ENCODE measurements around the gene APAF1.
"Not testable (repeated sequence)": the region's sequence is repeated elsewhere in the genome, so short reads cannot be mapped to it uniquely, and the experiment has no call there.

APAF1 gene

DNA sequence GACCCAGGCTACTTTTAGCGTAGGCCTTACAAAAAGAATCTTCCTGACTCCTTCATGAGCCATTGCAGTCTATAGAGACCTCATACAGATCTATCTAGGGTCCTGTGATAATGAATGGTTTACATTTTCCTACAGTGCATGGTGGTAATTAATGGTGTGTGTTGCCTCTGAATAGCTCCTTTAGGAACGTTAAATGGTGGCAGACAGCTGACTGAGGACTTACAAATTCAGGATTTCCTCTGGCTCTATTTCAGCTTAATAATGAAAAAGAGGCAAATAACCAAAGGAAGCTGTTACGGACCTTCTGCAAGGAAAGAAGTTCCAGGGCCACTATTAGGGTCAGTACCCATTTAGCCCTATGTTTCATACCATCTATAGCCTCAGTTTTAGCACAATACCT lies 5.6 kb upstream of the APAF1 start:
- Histone ChIP-seq H3K27me3 (ENCODE audit: control insufficient read depth in 1 of 2, insufficient read depth in 2 of 2, low read length in 2 of 2) (no peaks in the 10 kb centered on the region), H3K36me3 (ENCODE audit: control insufficient read depth in 2 of 2, insufficient read depth in 2 of 2, low read length in 2 of 2) (no peaks in the 10 kb centered on the region), H3K4me1 (ENCODE audit: control insufficient read depth, insufficient read depth, low read length) (peaks cover 4% of the 10 kb centered on the region), H3K9me3 (ENCODE audit: control insufficient read depth in 2 of 2, low read length in 2 of 2) (no peaks in the 10 kb centered on the region), H3K9ac (ENCODE audit: low read length in 2 of 2) (no peak overlapping the region), H3K27ac (ENCODE audit: low read length) (no peak overlapping the region), H3K4me3 (ENCODE audit: low read length in 2 of 2) (no peak overlapping the region)

DNA sequence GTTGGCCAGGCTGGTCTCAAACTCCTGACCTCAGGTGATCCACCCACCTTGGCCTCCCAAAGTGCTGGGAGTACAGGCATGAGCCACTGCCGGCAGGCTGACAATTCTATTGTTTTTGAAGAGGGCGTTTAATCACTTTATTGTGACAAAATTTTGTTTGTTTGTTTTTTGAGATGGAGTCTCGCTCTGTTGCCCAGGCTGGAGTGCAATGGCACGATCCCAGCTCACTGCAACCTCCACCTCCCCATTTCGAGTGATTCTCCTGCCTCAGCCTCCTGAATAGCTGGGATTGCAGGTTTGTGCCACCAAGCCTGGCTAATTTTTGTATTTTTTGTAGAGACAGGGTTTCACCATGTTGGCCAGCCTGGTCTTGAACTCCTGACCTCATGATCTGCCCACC lies 2.3 kb upstream of the APAF1 start:
- not testable (repeated sequence) for H3K4me3 ChIP-seq (ENCODE audit: low read length in 2 of 2); H3K9me3 ChIP-seq (ENCODE audit: control insufficient read depth in 2 of 2, low read length in 2 of 2); H3K27me3 ChIP-seq (ENCODE audit: control insufficient read depth in 1 of 2, insufficient read depth in 2 of 2, low read length in 2 of 2); H3K27ac ChIP-seq (ENCODE audit: low read length); H3K9ac ChIP-seq (ENCODE audit: low read length in 2 of 2); H3K36me3 ChIP-seq (ENCODE audit: control insufficient read depth in 2 of 2, insufficient read depth in 2 of 2, low read length in 2 of 2); H3K4me1 ChIP-seq (ENCODE audit: control insufficient read depth, insufficient read depth, low read length)

GRCh38 chr12:98644433-98644711 lies 718 bp upstream of the APAF1 start:
- peak overlapping the region; percentile 49 for H3K27ac ChIP-seq (ENCODE audit: low read length)
- no peaks in the 10 kb centered on the region for H3K9me3 ChIP-seq (ENCODE audit: control insufficient read depth in 2 of 2, low read length in 2 of 2)
- peak overlapping the region; percentile 85 to 96 for H3K4me3 ChIP-seq (ENCODE audit: low read length in 2 of 2)
- H3K36me3 ChIP-seq (ENCODE audit: control insufficient read depth in 2 of 2, insufficient read depth in 2 of 2, low read length in 2 of 2): peaks cover 2 to 4% of the 10 kb centered on the region in 2 donors
- peaks cover 9% of the 10 kb centered on the region for H3K4me1 ChIP-seq (ENCODE audit: control insufficient read depth, insufficient read depth, low read length)
- H3K27me3 ChIP-seq (ENCODE audit: control insufficient read depth in 1 of 2, insufficient read depth in 2 of 2, low read length in 2 of 2): no peaks in the 10 kb centered on the region
- peak overlapping the region; percentile 66 to 78 for H3K9ac ChIP-seq (ENCODE audit: low read length in 2 of 2)

DNA sequence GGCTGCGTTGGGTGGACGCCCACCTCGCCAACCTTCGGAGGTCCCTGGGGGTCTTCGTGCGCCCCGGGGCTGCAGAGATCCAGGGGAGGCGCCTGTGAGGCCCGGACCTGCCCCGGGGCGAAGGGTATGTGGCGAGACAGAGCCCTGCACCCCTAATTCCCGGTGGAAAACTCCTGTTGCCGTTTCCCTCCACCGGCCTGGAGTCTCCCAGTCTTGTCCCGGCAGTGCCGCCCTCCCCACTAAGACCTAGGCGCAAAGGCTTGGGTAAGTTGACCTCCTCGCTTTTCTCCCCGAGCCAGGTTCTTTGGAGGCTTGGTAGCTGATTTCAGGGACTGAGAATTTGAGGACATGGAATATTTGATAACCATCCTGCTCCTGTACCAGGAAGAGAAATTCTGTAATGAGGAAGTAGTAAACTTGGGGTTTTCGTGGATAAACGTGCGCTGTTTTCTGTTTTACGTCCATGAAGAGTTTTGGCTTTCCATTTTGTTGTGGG lies 530 bp downstream of the APAF1 start:
- Histone ChIP-seq H3K4me1 (ENCODE audit: control insufficient read depth, insufficient read depth, low read length) (peaks cover 9% of the 10 kb centered on the region), H3K9me3 (ENCODE audit: control insufficient read depth in 2 of 2, low read length in 2 of 2) (no peaks in the 10 kb centered on the region), H3K27me3 (ENCODE audit: control insufficient read depth in 1 of 2, insufficient read depth in 2 of 2, low read length in 2 of 2) (no peaks in the 10 kb centered on the region), H3K9ac (ENCODE audit: low read length in 2 of 2) (peak overlapping the region; percentile 78 to 82), H3K4me3 (ENCODE audit: low read length in 2 of 2) (peak overlapping the region; percentile 85 to 96), H3K27ac (ENCODE audit: low read length) (peak overlapping the region; percentile 49), H3K36me3 (ENCODE audit: control insufficient read depth in 2 of 2, insufficient read depth in 2 of 2, low read length in 2 of 2) (peaks cover 7 to 11% of the 10 kb centered on the region in 2 donors)

GRCh38 chr12:98646294-98647090 lies 1.4 kb downstream of the APAF1 start:
- Histone ChIP-seq H3K9ac (ENCODE audit: low read length in 2 of 2) (peak overlapping the region; percentile 78 to 82), H3K4me1 (ENCODE audit: control insufficient read depth, insufficient read depth, low read length) (peaks cover 9% of the 10 kb centered on the region), H3K36me3 (ENCODE audit: control insufficient read depth in 2 of 2, insufficient read depth in 2 of 2, low read length in 2 of 2) (peaks cover 7 to 15% of the 10 kb centered on the region in 2 donors), H3K27ac (ENCODE audit: low read length) (no peak overlapping the region), H3K4me3 (ENCODE audit: low read length in 2 of 2) (peak overlapping the region; percentile 85 to 96), H3K9me3 (ENCODE audit: control insufficient read depth in 2 of 2, low read length in 2 of 2) (no peaks in the 10 kb centered on the region), H3K27me3 (ENCODE audit: control insufficient read depth in 1 of 2, insufficient read depth in 2 of 2, low read length in 2 of 2) (no peaks in the 10 kb centered on the region)

DNA sequence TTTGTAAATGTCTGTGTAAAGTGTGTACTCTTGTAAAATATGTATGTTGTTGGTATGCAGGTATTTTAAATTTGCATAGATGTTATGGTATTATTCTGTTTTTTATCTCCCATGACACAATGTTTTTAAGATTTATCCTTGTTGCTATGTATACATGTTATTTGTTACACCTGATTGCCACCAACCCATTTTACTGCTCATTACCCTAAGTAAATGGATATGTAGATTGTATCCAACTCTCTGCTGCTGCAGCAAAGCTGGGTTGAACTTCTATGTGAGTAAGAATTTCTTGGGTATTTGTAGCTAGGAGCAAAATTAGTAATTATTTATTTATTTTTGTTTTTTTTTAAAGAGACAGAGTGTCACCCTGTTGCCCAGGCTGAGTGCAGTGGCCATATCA lies 6.2 kb downstream of the APAF1 start:
- H3K9me3 ChIP-seq (ENCODE audit: control insufficient read depth in 2 of 2, low read length in 2 of 2): no peaks in the 10 kb centered on the region
- H3K27me3 ChIP-seq (ENCODE audit: control insufficient read depth in 1 of 2, insufficient read depth in 2 of 2, low read length in 2 of 2): no peaks in the 10 kb centered on the region
- H3K9ac ChIP-seq (ENCODE audit: low read length in 2 of 2): no peak overlapping the region
- H3K4me1 ChIP-seq (ENCODE audit: control insufficient read depth, insufficient read depth, low read length): peaks cover 2% of the 10 kb centered on the region
- H3K27ac ChIP-seq (ENCODE audit: low read length): no peak overlapping the region
- peaks cover 11 to 15% of the 10 kb centered on the region in 2 donors for H3K36me3 ChIP-seq (ENCODE audit: control insufficient read depth in 2 of 2, insufficient read depth in 2 of 2, low read length in 2 of 2)
- H3K4me3 ChIP-seq (ENCODE audit: low read length in 2 of 2): no peak overlapping the region

DNA sequence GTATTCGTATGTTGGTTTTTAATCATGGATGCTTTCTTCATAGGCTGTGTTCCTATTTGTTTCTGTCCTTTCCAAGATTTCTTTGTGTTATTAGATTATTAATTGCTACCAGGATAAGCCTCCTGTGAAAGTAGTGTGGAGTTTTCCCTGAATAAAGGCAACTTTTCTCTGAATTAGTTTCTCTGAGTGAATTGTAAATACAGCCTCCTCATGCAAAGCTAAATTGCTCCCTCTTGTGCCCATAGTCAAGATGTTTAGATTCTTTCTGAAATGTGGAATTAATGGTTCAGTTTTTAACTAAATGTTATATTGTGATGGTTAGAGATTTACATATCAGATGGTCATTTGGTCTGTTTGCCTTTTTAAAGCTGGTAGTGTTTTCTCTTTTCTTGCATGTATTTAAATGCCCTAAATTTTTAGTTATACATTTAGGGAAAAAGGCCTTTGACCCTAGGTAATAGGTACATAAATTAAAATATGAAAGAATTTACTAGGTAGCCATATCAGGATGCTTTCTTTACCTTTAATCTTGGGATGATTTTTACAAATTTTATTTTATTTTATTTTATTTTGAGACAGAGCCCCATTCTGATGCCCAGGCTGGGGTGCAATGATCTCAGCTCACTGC lies 8.9 kb downstream of the APAF1 start:
- Histone ChIP-seq H3K4me3 (ENCODE audit: low read length in 2 of 2) (no peak overlapping the region), H3K27ac (ENCODE audit: low read length) (no peak overlapping the region), H3K4me1 (ENCODE audit: control insufficient read depth, insufficient read depth, low read length) (no peaks in the 10 kb centered on the region), H3K9me3 (ENCODE audit: control insufficient read depth in 2 of 2, low read length in 2 of 2) (no peaks in the 10 kb centered on the region), H3K27me3 (ENCODE audit: control insufficient read depth in 1 of 2, insufficient read depth in 2 of 2, low read length in 2 of 2) (no peaks in the 10 kb centered on the region), H3K36me3 (ENCODE audit: control insufficient read depth in 2 of 2, insufficient read depth in 2 of 2, low read length in 2 of 2) (peaks cover 13 to 18% of the 10 kb centered on the region in 2 donors), H3K9ac (ENCODE audit: low read length in 2 of 2) (no peak overlapping the region)

GRCh38 chr12:98656289-98657101 lies 11.4 kb downstream of the APAF1 start:
- H3K4me3 ChIP-seq (ENCODE audit: low read length in 2 of 2): no peak overlapping the region
- peaks cover 3 to 11% of the 10 kb centered on the region in 2 donors for H3K36me3 ChIP-seq (ENCODE audit: control insufficient read depth in 2 of 2, insufficient read depth in 2 of 2, low read length in 2 of 2)
- no peaks in the 10 kb centered on the region for H3K27me3 ChIP-seq (ENCODE audit: control insufficient read depth in 1 of 2, insufficient read depth in 2 of 2, low read length in 2 of 2)
- no peaks in the 10 kb centered on the region for H3K9me3 ChIP-seq (ENCODE audit: control insufficient read depth in 2 of 2, low read length in 2 of 2)
- H3K4me1 ChIP-seq (ENCODE audit: control insufficient read depth, insufficient read depth, low read length): no peaks in the 10 kb centered on the region
- H3K9ac ChIP-seq (ENCODE audit: low read length in 2 of 2): no peak overlapping the region
- no peak overlapping the region for H3K27ac ChIP-seq (ENCODE audit: low read length)

DNA sequence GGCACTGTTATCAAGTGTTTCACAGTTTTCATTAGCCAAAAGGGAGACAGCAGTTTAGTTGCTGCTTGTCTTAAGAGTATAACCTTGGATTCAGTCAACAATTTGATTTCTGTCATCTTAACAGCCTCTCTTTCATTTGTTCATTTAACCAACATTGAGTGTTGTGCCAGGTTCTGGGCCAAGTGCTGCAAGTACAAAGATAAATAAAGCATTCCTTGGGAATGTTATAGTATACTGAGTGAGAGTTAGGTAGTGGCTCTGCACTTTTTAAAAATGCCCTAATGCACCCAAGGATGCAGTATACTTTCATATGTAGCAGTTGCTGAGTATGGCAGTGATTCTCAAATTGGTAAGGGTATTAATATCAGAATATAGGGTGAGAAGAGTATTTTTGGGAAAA lies 15.4 kb downstream of the APAF1 start:
- no peak overlapping the region for H3K27ac ChIP-seq (ENCODE audit: low read length)
- peaks cover 10 to 11% of the 10 kb centered on the region in 2 donors for H3K36me3 ChIP-seq (ENCODE audit: control insufficient read depth in 2 of 2, insufficient read depth in 2 of 2, low read length in 2 of 2)
- no peaks in the 10 kb centered on the region for H3K27me3 ChIP-seq (ENCODE audit: control insufficient read depth in 1 of 2, insufficient read depth in 2 of 2, low read length in 2 of 2)
- no peaks in the 10 kb centered on the region for H3K4me1 ChIP-seq (ENCODE audit: control insufficient read depth, insufficient read depth, low read length)
- no peaks in the 10 kb centered on the region for H3K9me3 ChIP-seq (ENCODE audit: control insufficient read depth in 2 of 2, low read length in 2 of 2)
- no peak overlapping the region for H3K9ac ChIP-seq (ENCODE audit: low read length in 2 of 2)
- H3K4me3 ChIP-seq (ENCODE audit: low read length in 2 of 2): no peak overlapping the region

- Histone ChIP-seq H3K27ac (ENCODE audit: low read length) (no peak overlapping the region), H3K36me3 (ENCODE audit: control insufficient read depth in 2 of 2, insufficient read depth in 2 of 2, low read length in 2 of 2) (peaks cover 13 to 16% of the 10 kb centered on the region in 2 donors), H3K4me3 (ENCODE audit: low read length in 2 of 2) (no peak overlapping the region), H3K9me3 (ENCODE audit: control insufficient read depth in 2 of 2, low read length in 2 of 2) (no peaks in the 10 kb centered on the region), H3K4me1 (ENCODE audit: control insufficient read depth, insufficient read depth, low read length) (no peaks in the 10 kb centered on the region), H3K9ac (ENCODE audit: low read length in 2 of 2) (no peak overlapping the region), H3K27me3 (ENCODE audit: control insufficient read depth in 1 of 2, insufficient read depth in 2 of 2, low read length in 2 of 2) (no peaks in the 10 kb centered on the region)
Measured at GRCh38 chr12:98669751-98670150, 24.7 kb downstream of the APAF1 start.

Measured in stomach smooth muscle (tissue), 2 donors.